IMR-90 (cell line): ENCODE measurements around the gene HIKESHI. TPM values are rescaled to one million over a fixed set of nuclear protein-coding genes. Genes with fewer than 3 reads are reported as not detected.

Experiments used
- ATAC-seq: fragments of 200-7000 bp; cut with Tn5 transposase; 2 replicates; pipeline ENCODE4 v1.9.1; 2020; ENCODE audit warnings: low read depth, mild to moderate bottlenecking, moderate library complexity
- BruUV-seq: library from RNA; stranded (reverse); fragments of 400-500 nt; replicated peaks from 2 replicates; lab custom pipeline; 2021; lab: Mats Ljungman, UMichigan
- CTCF ChIA-PET: fragments of 300-600 bp; formaldehyde crosslinking; extraction: SDS; loops from one replicate; lab custom pipeline; 2021; ENCODE audit warnings: antibody characterized with exemption; lab: Yijun Ruan, JAX
- POLR2A ChIA-PET: fragments of 300-600 bp; sonication (Branson Sonifier 250); formaldehyde crosslinking; loops from one replicate; lab custom pipeline; 2022; ENCODE audit warnings: antibody characterized with exemption; ENCODE audit not compliant: unreplicated experiment; lab: Charles Lee
- DNase-seq: peaks from one replicate; pipeline ENCODE4 v3.0.0; 2013
- H2AFZ ChIP-seq: replicated peaks from 2 replicates; pipeline ENCODE3; 2013; ENCODE audit warnings: low read length, mild to moderate bottlenecking; ENCODE audit not compliant: poor library complexity
- H2AK5ac ChIP-seq: 2 replicates; pipeline ENCODE4 v1.6.1; 2013; ENCODE audit warnings: low read depth, low read length, inconsistent platforms
- H2AK9ac ChIP-seq: replicated peaks from 2 replicates; pipeline ENCODE3; 2013; ENCODE audit warnings: mild to moderate bottlenecking, low read depth, low read length, moderate library complexity; ENCODE audit not compliant: poor library complexity
- H2BK120ac ChIP-seq: 2 replicates; pipeline ENCODE4 v1.6.1; 2013; ENCODE audit warnings: low read depth, low read length, inconsistent platforms
- H2BK15ac ChIP-seq: 3 replicates; pipeline ENCODE4 v1.6.1; 2013; ENCODE audit warnings: low read depth, low read length, inconsistent platforms
- H2BK20ac ChIP-seq: 2 replicates; pipeline ENCODE4 v1.6.1; 2013; ENCODE audit warnings: low read depth, mild to moderate bottlenecking, inconsistent platforms, low read length, moderate library complexity
- H2BK5ac ChIP-seq: 2 replicates; pipeline ENCODE4 v1.6.1; 2013; ENCODE audit warnings: mild to moderate bottlenecking, low read depth, low read length, inconsistent platforms; ENCODE audit not compliant: poor library complexity, severe bottlenecking
- H3K14ac ChIP-seq: replicated peaks from 2 replicates; pipeline ENCODE4 v1.6.1; 2013; ENCODE audit warnings: low read depth, low read length, inconsistent platforms
- H3K18ac ChIP-seq: 2 replicates; pipeline ENCODE4 v1.6.1; 2013; ENCODE audit warnings: low read depth, low read length, control low read depth
- H3K23ac ChIP-seq: 2 replicates; pipeline ENCODE4 v1.6.1; 2013; ENCODE audit warnings: low read depth, low read length, inconsistent platforms
- H3K27ac ChIP-seq: 2 replicates; pipeline ENCODE4 v1.5.1; 2013; ENCODE audit warnings: mild to moderate bottlenecking, control low read depth, low read length; ENCODE audit not compliant: insufficient read depth
- H3K27me3 ChIP-seq: 2 replicates; pipeline ENCODE4 v1.6.1; 2013; ENCODE audit warnings: low read length; ENCODE audit not compliant: control insufficient read depth, insufficient read depth
- H3K36me3 ChIP-seq: 2 replicates; pipeline ENCODE4 v1.6.1; 2013; ENCODE audit warnings: low read length, mixed read lengths; ENCODE audit not compliant: control insufficient read depth, insufficient read depth
- H3K4ac ChIP-seq: 2 replicates; pipeline ENCODE4 v1.6.1; 2013; ENCODE audit warnings: low read depth, low read length, inconsistent platforms
- H3K4me1 ChIP-seq: 2 replicates; pipeline ENCODE4 v1.6.1; 2013; ENCODE audit warnings: low read length, mixed read lengths; ENCODE audit not compliant: control insufficient read depth, insufficient read depth
- H3K4me2 ChIP-seq: 2 replicates; pipeline ENCODE4 v1.6.1; 2013; ENCODE audit warnings: low read depth, mild to moderate bottlenecking, control low read depth, low read length, moderate library complexity
- H3K4me3 ChIP-seq: 2 replicates; pipeline ENCODE4 v1.5.1; 2013; ENCODE audit warnings: low read depth, mild to moderate bottlenecking, control low read depth, low read length, moderate library complexity; ENCODE audit not compliant: insufficient read depth
- H3K56ac ChIP-seq: 2 replicates; pipeline ENCODE4 v1.6.1; 2013; ENCODE audit warnings: low read length, inconsistent platforms; ENCODE audit not compliant: insufficient read depth; ENCODE audit errors: extremely low read depth
- H3K79me1 ChIP-seq, 2 experiments: 2 replicates each; pipeline ENCODE4 v1.6.1; 2013; ENCODE audit warnings: low read length in 2 of 2, inconsistent platforms in 1 of 2, low read depth in 1 of 2
- H3K9ac ChIP-seq: 2 replicates; pipeline ENCODE4 v1.6.1; 2013; ENCODE audit warnings: low read depth, low read length, control low read depth
- H3K9me1 ChIP-seq: 2 replicates; pipeline ENCODE4 v1.6.1; 2013; ENCODE audit warnings: low read length, inconsistent platforms; ENCODE audit not compliant: insufficient read depth
- H3K9me3 ChIP-seq: 2 replicates; pipeline ENCODE4 v1.6.1; 2013; ENCODE audit warnings: low read length; ENCODE audit not compliant: control insufficient read depth, insufficient read depth
- H4K20me1 ChIP-seq: 2 replicates; pipeline ENCODE4 v1.6.1; 2013; ENCODE audit warnings: low read length, inconsistent platforms; ENCODE audit not compliant: insufficient read depth
- H4K5ac ChIP-seq: 2 replicates; pipeline ENCODE4 v1.6.1; 2013; ENCODE audit warnings: mild to moderate bottlenecking, low read depth, low read length, control low read depth
- H4K8ac ChIP-seq, 2 experiments: 2 replicates each; pipeline ENCODE4 v1.6.1; 2013; ENCODE audit warnings: low read depth in 2 of 2, low read length in 2 of 2, control low read depth in 1 of 2, inconsistent platforms in 1 of 2
- H4K91ac ChIP-seq: 2 replicates; pipeline ENCODE4 v1.6.1; 2013; ENCODE audit warnings: low read depth, low read length, inconsistent platforms; ENCODE audit not compliant: insufficient read depth
- CHD1 ChIP-seq: IDR thresholded peaks from 2 replicates; pipeline ENCODE4 v1.6.1; 2012; ENCODE audit warnings: low read depth, low read length, improper control_type of control experiment
- FOS ChIP-seq: fragments of 150-350 bp; IDR thresholded peaks from 2 replicates; pipeline ENCODE4 v1.6.1; 2016; ENCODE audit warnings: low read depth, low read length
- MAZ ChIP-seq: IDR thresholded peaks from 2 replicates; pipeline ENCODE4 v1.6.1; 2012; ENCODE audit warnings: low read depth, mild to moderate bottlenecking, low read length, improper control_type of control experiment, moderate library complexity, borderline replicate concordance
- POLR2A ChIP-seq: IDR thresholded peaks from 2 replicates; pipeline ENCODE4 v1.6.1; 2012; ENCODE audit warnings: mild to moderate bottlenecking, low read depth, low read length
- RFX5 ChIP-seq: IDR thresholded peaks from 2 replicates; pipeline ENCODE4 v1.8.0; 2012; ENCODE audit warnings: low read depth, mild to moderate bottlenecking, low read length, moderate library complexity
- SMC3 ChIP-seq: fragments of 150-350 bp; IDR thresholded peaks from 2 replicates; pipeline ENCODE4 v1.6.1; 2016; ENCODE audit warnings: low read depth, mild to moderate bottlenecking, antibody characterized with exemption, low read length, moderate library complexity
- WGBS, 2 experiments: methylation state at CpG; one replicate each; pipeline versions ENCODE4 v1.1.5 to v1.1.7; 2013; ENCODE audit warnings: missing lambda C conversion rate in 2 of 2; ENCODE audit not compliant: insufficient read length in 1 of 2; ENCODE audit errors: extremely low coverage in 2 of 2; 5-methylcytosine and 5-hydroxymethylcytosine counted together
- dilution Hi-C: fragments of 300-500 bp; cut with HindIII; formaldehyde crosslinking; loops from one replicate; pipeline ENCODE4 v1.14.3; 2018; ENCODE audit warnings: low sequenced_read_pairs; ENCODE audit not compliant: unreplicated experiment
- in situ Hi-C: fragments of 300-500 bp; cut with MboI; formaldehyde crosslinking; loops from 3 replicates; pipeline ENCODE4 v1.14.3; 2019; ENCODE audit warnings: low sequenced_read_pairs, inconsistent platforms, mixed read lengths
- intact Hi-C: fragments of 100-400 bp; cut with micrococcal nuclease; formaldehyde crosslinking; loops from 2 replicates; pipeline ENCODE4 v1.10.0; 2022
- polyA plus RNA-seq, 3 experiments: library from polyadenylated mRNA; depleted of rRNA; stranded (reverse); fragments of >200 nt; gene quantifications; 2 replicates each; pipeline ENCODE4 v1.2.3, GENCODE V29; 2012; ENCODE audit warnings: low replicate concordance in 1 of 3
- total RNA-seq: library from RNA; depleted of rRNA; stranded (reverse); fragments of >200 nt; gene quantifications from 2 replicates; pipeline ENCODE4 v1.2.3, GENCODE V29; 2012

Gene HIKESHI
- total and polyA plus RNA-seq, 2 of the 4 experiments (the other 2 are of a cell fraction): 49.4 to 73.5 TPM

GRCh38 chr11:86261328-86261727 lies 40.7 kb upstream of the HIKESHI start:
- Histone ChIP-seq H4K5ac (no peak overlapping the region), H3K9me1 (peaks cover 6% of the 10 kb centered on the region; the same call in 1 of the 2 replicates), H2AFZ (no peak overlapping the region), H2BK5ac (no peak overlapping the region), H3K4me2 (no peak overlapping the region), H2AK5ac (no peak overlapping the region), H2BK120ac (no peak overlapping the region), H4K8ac (no peak overlapping the region), H4K91ac (no peak overlapping the region), H3K36me3 (peaks cover 14% of the 10 kb centered on the region), H3K27ac (no peak overlapping the region), H3K9ac (no peak overlapping the region), H2BK20ac (no peak overlapping the region), H3K14ac (no peak overlapping the region), H3K56ac (no peak overlapping the region), H2AK9ac (no peak overlapping the region), H3K23ac (no peak overlapping the region), H3K9me3 (no peaks in the 10 kb centered on the region), H3K4me1 (peaks cover 2% of the 10 kb centered on the region; the same call in 1 of the 2 replicates), H4K20me1 (no peaks in the 10 kb centered on the region), H3K79me1 (peaks cover 22 to 36% of the 10 kb centered on the region in 2 experiments; a peak in 3 of 4 replicates), H3K4me3 (no peak overlapping the region), H3K27me3 (no peaks in the 10 kb centered on the region), H3K18ac (no peak overlapping the region), H2BK15ac (no peak overlapping the region), H3K4ac (no peak overlapping the region)
- POLR2A ChIA-PET: no interaction called here
- DNase-seq (no peak), ATAC-seq (no peak)
- BruUV-seq: no TSS peak
- intact Hi-C loops: no loop called here
- TF ChIP-seq FOS (no peak), RFX5 (no peak), SMC3 (no peak), MAZ (no peak), CHD1 (no peak), POLR2A (no peak)
- CTCF ChIA-PET: no interaction called here
- in situ Hi-C loops: no loop called here
- no CpG with 5 or more reads among the region's 3 CpGs for WGBS, 2 experiments
- dilution Hi-C loops: no loop called here
